CD8-positive, alpha-beta memory T cell (primary cell): ENCODE measurements around the gene GJB4. TPM values are rescaled to one million over a fixed set of nuclear protein-coding genes. Genes with fewer than 3 reads are reported as not detected.
"Not testable (repeated sequence)": the region's sequence is repeated elsewhere in the genome, so short reads cannot be mapped to it uniquely, and the experiment has no call there.

ENCODE experiments used
- CTCF ChIA-PET: fragments of 350-600 bp; sonication (Branson Sonifier 250); formaldehyde crosslinking; loops from one replicate; lab custom pipeline; 2021; ENCODE audit warnings: antibody characterized with exemption; lab: Charles Lee
- POLR2A ChIA-PET: fragments of 350-600 bp; sonication (Branson Sonifier 250); formaldehyde crosslinking; loops from one replicate; lab custom pipeline; 2021; ENCODE audit warnings: antibody characterized with exemption; lab: Charles Lee
- DNase-seq, 5 donors: peaks; one replicate each; pipeline versions ENCODE4 v3.0.0 to v3.0.0-alpha.2; 2020 to 2022; ENCODE audit warnings: mixed read lengths in 1 of 5
- H3K27ac ChIP-seq: one replicate; pipeline ENCODE4 v1.7.0; 2013; ENCODE audit warnings: low read depth, mild to moderate bottlenecking, low read length, moderate library complexity
- H3K27me3 ChIP-seq: 2 replicates; pipeline ENCODE4 v1.7.0; 2013; ENCODE audit warnings: low read length, mild to moderate bottlenecking; ENCODE audit not compliant: insufficient read depth, poor library complexity, severe bottlenecking
- H3K36me3 ChIP-seq: 2 replicates; pipeline ENCODE4 v1.7.0; 2013; ENCODE audit warnings: mild to moderate bottlenecking, low read length, moderate library complexity; ENCODE audit not compliant: insufficient read depth
- H3K4me1 ChIP-seq: 2 replicates; pipeline ENCODE4 v1.7.0; 2013; ENCODE audit warnings: mild to moderate bottlenecking, low read length, moderate library complexity; ENCODE audit not compliant: insufficient read depth
- H3K4me3 ChIP-seq: 2 replicates; pipeline ENCODE4 v1.7.0; 2013; ENCODE audit warnings: mild to moderate bottlenecking, low read length
- H3K9me3 ChIP-seq: 2 replicates; pipeline ENCODE4 v1.7.0; 2013; ENCODE audit warnings: mild to moderate bottlenecking, low read length
- H3K27ac Mint-ChIP-seq, 8 donors: one replicate each; pipeline ENCODE4 v1.8.0; 2020 to 2021; ENCODE audit warnings: mixed read lengths in 8 of 8, mild to moderate bottlenecking in 6 of 8, inconsistent platforms in 3 of 8, moderate library complexity in 3 of 8
- H3K27me3 Mint-ChIP-seq, 2 donors: one replicate each; pipeline ENCODE4 v1.8.0; 2020 to 2021; ENCODE audit warnings: mixed read lengths in 2 of 2, mild to moderate bottlenecking in 1 of 2, moderate library complexity in 1 of 2
- H3K36me3 Mint-ChIP-seq, 3 donors: one replicate each; pipeline ENCODE4 v1.8.0; 2020 to 2021; ENCODE audit warnings: mixed read lengths in 3 of 3, inconsistent platforms in 1 of 3, mild to moderate bottlenecking in 1 of 3
- H3K4me1 Mint-ChIP-seq, 3 donors: one replicate each; pipeline ENCODE4 v1.8.0; 2020 to 2021; ENCODE audit warnings: mixed read lengths in 3 of 3, inconsistent platforms in 1 of 3, mild to moderate bottlenecking in 1 of 3
- H3K4me3 Mint-ChIP-seq, 7 donors: one replicate each; pipeline ENCODE4 v1.8.0; 2020 to 2021; ENCODE audit warnings: mixed read lengths in 7 of 7, mild to moderate bottlenecking in 6 of 7, moderate library complexity in 4 of 7, inconsistent platforms in 2 of 7
- H3K9me3 Mint-ChIP-seq, 5 donors: one replicate each; pipeline ENCODE4 v1.8.0; 2020 to 2022; ENCODE audit warnings: mixed read lengths in 5 of 5, mild to moderate bottlenecking in 3 of 5, moderate library complexity in 2 of 5, inconsistent platforms in 1 of 5
- polyA plus RNA-seq: library from polyadenylated mRNA; unstranded; fragments of 300-500 nt; fragmentation: Illumina TruSeq; gene quantifications from one replicate; pipeline ENCODE4 v1.2.3, GENCODE V29; 2021
- total RNA-seq, 2 experiments: library from RNA; stranded (reverse); gene quantifications; one replicate each; pipeline ENCODE4 v1.2.3, GENCODE V29; 2021

The GJB4 gene
- total and polyA plus RNA-seq, 3 experiments from 2014 or later, result not detected

- no peak overlapping the region for H3K27ac ChIP-seq
- Mint-ChIP-seq H3K9me3 (no peaks in the 10 kb centered on the region), H3K27me3 (peaks cover 14 to 57% of the 10 kb centered on the region in 2 donors), H3K36me3 (no peaks in the 10 kb centered on the region), H3K4me3 (no peak overlapping the region), H3K27ac (no peak overlapping the region), H3K4me1 (no peaks in the 10 kb centered on the region)
- CTCF ChIA-PET, result no interaction called here
- no peak for DNase-seq
- no peaks in the 10 kb centered on the region for H3K9me3 ChIP-seq
- POLR2A ChIA-PET, result no interaction called here
- no peaks in the 10 kb centered on the region for H3K36me3 ChIP-seq
- H3K4me3 ChIP-seq, result no peak overlapping the region
- no peaks in the 10 kb centered on the region for H3K27me3 ChIP-seq
- no peaks in the 10 kb centered on the region for H3K4me1 ChIP-seq
Measured at GRCh38 chr1:34721646-34722355, 37.7 kb upstream of the GJB4 start.

- POLR2A ChIA-PET, result no interaction called here
- Histone ChIP-seq H3K4me1 (no peaks in the 10 kb centered on the region), H3K27ac (no peak overlapping the region), H3K4me3 (no peak overlapping the region), H3K9me3 (no peaks in the 10 kb centered on the region), H3K36me3 (no peaks in the 10 kb centered on the region), H3K27me3 (no peaks in the 10 kb centered on the region)
- DNase-seq, result no peak
- CTCF ChIA-PET, result no interaction called here
- no peak overlapping the region for H3K27ac Mint-ChIP-seq
- H3K4me3 Mint-ChIP-seq, result no peak overlapping the region
- H3K27me3 Mint-ChIP-seq, result peaks cover 14 to 45% of the 10 kb centered on the region in 2 donors
- no peaks in the 10 kb centered on the region for H3K36me3 Mint-ChIP-seq
- no peaks in the 10 kb centered on the region for H3K9me3 Mint-ChIP-seq
- no peaks in the 10 kb centered on the region for H3K4me1 Mint-ChIP-seq
Measured at GRCh38 chr1:34726861-34727260, 32.7 kb upstream of the GJB4 start.

GRCh38 chr1:34730485-34730884 lies 29.1 kb upstream of the GJB4 start:
- Mint-ChIP-seq H3K4me3 (no peak overlapping the region), H3K27ac (peak overlapping the region in 1 of 8 donors; percentile 83), H3K9me3 (no peaks in the 10 kb centered on the region), H3K27me3 (peaks cover 6 to 44% of the 10 kb centered on the region in 2 donors), H3K4me1 (no peaks in the 10 kb centered on the region), H3K36me3 (no peaks in the 10 kb centered on the region)
- CTCF ChIA-PET, result interaction anchor here (0.7 to 2.7 kb wide), 2 partner anchors 13 to 18 kb away, joined by 3 to 6 read pairs; no protein-coding TSS in a partner anchor
- H3K27me3 ChIP-seq, result no peaks in the 10 kb centered on the region
- no peak for DNase-seq
- H3K4me3 ChIP-seq, result no peak overlapping the region
- H3K27ac ChIP-seq, result no peak overlapping the region
- no peaks in the 10 kb centered on the region for H3K36me3 ChIP-seq
- no peaks in the 10 kb centered on the region for H3K4me1 ChIP-seq
- H3K9me3 ChIP-seq, result no peaks in the 10 kb centered on the region
- POLR2A ChIA-PET, result no interaction called here

- CTCF ChIA-PET, H3K4me3 Mint-ChIP-seq: not testable (repeated sequence)
Measured at GRCh38 chr1:34732831-34733230, 26.7 kb upstream of the GJB4 start.

GRCh38 chr1:34736692-34737091 lies 22.8 kb upstream of the GJB4 start:
- Histone ChIP-seq H3K27ac (no peak overlapping the region), H3K27me3 (no peaks in the 10 kb centered on the region), H3K4me1 (no peaks in the 10 kb centered on the region), H3K4me3 (no peak overlapping the region), H3K36me3 (no peaks in the 10 kb centered on the region), H3K9me3 (no peaks in the 10 kb centered on the region)
- Mint-ChIP-seq H3K36me3 (no peaks in the 10 kb centered on the region), H3K27ac (no peak overlapping the region), H3K27me3 (peaks cover 11 to 36% of the 10 kb centered on the region in 2 donors), H3K4me3 (no peak overlapping the region), H3K9me3 (no peaks in the 10 kb centered on the region), H3K4me1 (no peaks in the 10 kb centered on the region)
- CTCF ChIA-PET, result no interaction called here
- DNase-seq, result no peak
- POLR2A ChIA-PET, result no interaction called here

More at GRCh38 chr1:34732831-34733230, 26.7 kb upstream of the GJB4 start:
- H3K27me3 Mint-ChIP-seq, result peaks cover 7 to 36% of the 10 kb centered on the region in 2 donors
- H3K4me1 ChIP-seq, H3K4me3 ChIP-seq, H3K27ac ChIP-seq, H3K36me3 Mint-ChIP-seq, POLR2A ChIA-PET, H3K36me3 ChIP-seq, DNase-seq, H3K9me3 ChIP-seq, H3K9me3 Mint-ChIP-seq, H3K27ac Mint-ChIP-seq, H3K4me1 Mint-ChIP-seq, H3K27me3 ChIP-seq: not testable (repeated sequence)

- CTCF ChIA-PET, H3K27me3 ChIP-seq, H3K4me3 Mint-ChIP-seq, H3K36me3 ChIP-seq, H3K4me3 ChIP-seq, H3K27ac ChIP-seq, H3K9me3 ChIP-seq, H3K36me3 Mint-ChIP-seq, DNase-seq, H3K27ac Mint-ChIP-seq, POLR2A ChIA-PET, H3K4me1 ChIP-seq, H3K4me1 Mint-ChIP-seq, H3K9me3 Mint-ChIP-seq: not testable (repeated sequence)
- peaks cover 11 to 36% of the 10 kb centered on the region in 2 donors for H3K27me3 Mint-ChIP-seq
Measured at GRCh38 chr1:34737236-34737635, 22.3 kb upstream of the GJB4 start.

- Histone ChIP-seq H3K36me3 (no peaks in the 10 kb centered on the region), H3K27me3 (no peaks in the 10 kb centered on the region), H3K9me3 (no peaks in the 10 kb centered on the region), H3K27ac (no peak overlapping the region), H3K4me1 (no peaks in the 10 kb centered on the region), H3K4me3 (no peak overlapping the region)
- CTCF ChIA-PET, result no interaction called here
- H3K4me1 Mint-ChIP-seq, result peaks cover 0 to 6% (median 4%) of the 10 kb centered on the region in 3 donors
- peaks cover 15 to 25% of the 10 kb centered on the region in 2 donors for H3K27me3 Mint-ChIP-seq
- H3K27ac Mint-ChIP-seq, result no peak overlapping the region
- no peak for DNase-seq
- H3K9me3 Mint-ChIP-seq, result no peaks in the 10 kb centered on the region
- H3K4me3 Mint-ChIP-seq, result no peak overlapping the region
- H3K36me3 Mint-ChIP-seq, result no peaks in the 10 kb centered on the region
- POLR2A ChIA-PET, result no interaction called here
Measured at GRCh38 chr1:34739613-34740012, 19.9 kb upstream of the GJB4 start.

GRCh38 chr1:34740161-34740868 lies 19.2 kb upstream of the GJB4 start:
- peaks cover 18 to 22% of the 10 kb centered on the region in 2 donors for H3K27me3 Mint-ChIP-seq
- Histone ChIP-seq H3K36me3 (no peaks in the 10 kb centered on the region), H3K4me1 (no peaks in the 10 kb centered on the region), H3K4me3 (no peak overlapping the region), H3K9me3 (no peaks in the 10 kb centered on the region), H3K27me3 (no peaks in the 10 kb centered on the region), H3K27ac (no peak overlapping the region)
- no peaks in the 10 kb centered on the region for H3K36me3 Mint-ChIP-seq
- no peak overlapping the region for H3K27ac Mint-ChIP-seq
- H3K4me1 Mint-ChIP-seq, result peaks cover 0 to 6% (median 4%) of the 10 kb centered on the region in 3 donors
- ChIA-PET CTCF (no interaction called here), POLR2A (no interaction called here)
- DNase-seq, result no peak
- no peak overlapping the region for H3K4me3 Mint-ChIP-seq
- H3K9me3 Mint-ChIP-seq, result no peaks in the 10 kb centered on the region
